Measurements from ENCODE around the gene DHCR24. TPM values are rescaled to one million over a fixed set of nuclear protein-coding genes. Genes with fewer than 3 reads are reported as not detected.

Gene DHCR24
- total RNA-seq, 4 donors from 2014 or later, result 148 to 231 (median 219) TPM

- TF ChIP-seq CTCF (IDR thresholded peaks at IDR 0.05) (no peak), EP300 (IDR thresholded peaks at IDR 0.05) (no peak), POLR2A (IDR thresholded peaks at IDR 0.05) (no peak)
- 96 to 97% methylated on average over 1 of the region's 1 CpG for WGBS, 2 donors
- Histone ChIP-seq H3K27me3 (no peaks in the 10 kb centered on the region), H3K4me3 (no peak overlapping the region), H3K36me3 (no peaks in the 10 kb centered on the region), H3K4me1 (no peaks in the 10 kb centered on the region), H3K9me3 (no peaks in the 10 kb centered on the region), H3K27ac (no peak overlapping the region)
- DNase-seq (ENCODE audit: low spot score in 2 of 2), result no peak
Measured at GRCh38 chr1:54894271-54894670, 7.3 kb upstream of the DHCR24 start.

GRCh38 chr1:54892586-54892985 is 5.6 kb upstream of the DHCR24 start:
- Histone ChIP-seq H3K27ac (no peak overlapping the region), H3K4me3 (no peak overlapping the region), H3K36me3 (no peaks in the 10 kb centered on the region), H3K9me3 (no peaks in the 10 kb centered on the region), H3K4me1 (peaks cover 0 to 5% (median 3%) of the 10 kb centered on the region in 4 donors), H3K27me3 (no peaks in the 10 kb centered on the region)
- WGBS, 2 donors, result 73 to 75% methylated on average over 1 of the region's 1 CpG
- no peak for TF ChIP-seq CTCF (IDR thresholded peaks at IDR 0.05)
- TF ChIP-seq POLR2A (IDR thresholded peaks at IDR 0.05), result no peak
- no peak for TF ChIP-seq EP300 (IDR thresholded peaks at IDR 0.05)
- no peak for DNase-seq (ENCODE audit: low spot score in 2 of 2)

- Histone ChIP-seq H3K27ac (no peak overlapping the region), H3K4me3 (no peak overlapping the region), H3K4me1 (peaks cover 0 to 27% (median 16%) of the 10 kb centered on the region in 4 donors), H3K9me3 (no peaks in the 10 kb centered on the region), H3K36me3 (no peaks in the 10 kb centered on the region), H3K27me3 (no peaks in the 10 kb centered on the region)
- no peak for DNase-seq (ENCODE audit: low spot score in 2 of 2)
- no peak for TF ChIP-seq POLR2A (IDR thresholded peaks at IDR 0.05)
- TF ChIP-seq EP300 (IDR thresholded peaks at IDR 0.05), result no peak
- TF ChIP-seq CTCF (IDR thresholded peaks at IDR 0.05), result no peak
- WGBS, 2 donors, result 73 to 75% methylated on average over 3 of the region's 3 CpGs
Measured at GRCh38 chr1:54889132-54889725, 2.2 kb upstream of the DHCR24 start.

- TF ChIP-seq EP300 (IDR thresholded peaks at IDR 0.05), result no peak
- TF ChIP-seq CTCF (IDR thresholded peaks at IDR 0.05), result no peak
- no peak for TF ChIP-seq POLR2A (IDR thresholded peaks at IDR 0.05)
- Histone ChIP-seq H3K36me3 (peaks cover 0 to 4% (median 0%) of the 10 kb centered on the region in 3 donors), H3K4me3 (peak overlapping the region in 1 of 4 donors; percentile 86), H3K9me3 (no peaks in the 10 kb centered on the region), H3K27me3 (no peaks in the 10 kb centered on the region), H3K4me1 (peaks cover 0 to 37% (median 16%) of the 10 kb centered on the region in 4 donors), H3K27ac (peak overlapping the region in 1 of 4 donors; percentile 86)
- WGBS, 2 donors, result 65 to 75% methylated on average over 7 of the region's 7 CpGs
- no peak for DNase-seq (ENCODE audit: low spot score in 2 of 2)
Measured at GRCh38 chr1:54888080-54888733, 1.2 kb upstream of the DHCR24 start.

GRCh38 chr1:54887665-54888071 is 673 bp upstream of the DHCR24 start:
- Histone ChIP-seq H3K36me3 (peaks cover 0 to 9% (median 0%) of the 10 kb centered on the region in 3 donors), H3K4me1 (peaks cover 0 to 40% (median 16%) of the 10 kb centered on the region in 4 donors), H3K27me3 (no peaks in the 10 kb centered on the region), H3K4me3 (peak overlapping the region; percentile 69 to 86 (median 78)), H3K27ac (peak overlapping the region in 3 of 4 donors; percentile 70 to 86 (median 72)), H3K9me3 (no peaks in the 10 kb centered on the region)
- 25 to 31% methylated on average over 8 of the region's 8 CpGs for WGBS, 2 donors
- no peak for DNase-seq (ENCODE audit: low spot score in 2 of 2)
- no peak for TF ChIP-seq POLR2A (IDR thresholded peaks at IDR 0.05)
- TF ChIP-seq EP300 (IDR thresholded peaks at IDR 0.05), result no peak
- no peak for TF ChIP-seq CTCF (IDR thresholded peaks at IDR 0.05)
